GM23338 (cell line): ENCODE results near the gene ABCC1.

ENCODE experiments used
- CREB1 ChIP-seq: fragments of 250-450 bp; sonication (Bioruptor Pico); IDR thresholded peaks from 2 replicates; pipeline ENCODE4 v1.5.0; 2020; ENCODE audit warnings: low read depth, mild to moderate bottlenecking, moderate library complexity
- CTCF ChIP-seq, 2 experiments: fragments of 200-600 bp in 1 of 2; sonication (generic) in 1 of 2; conservative IDR thresholded peaks; 2 replicates each; pipeline versions ENCODE4 v1.5.1 to v1.6.1; 2016 to 2017; ENCODE audit warnings: antibody characterized with exemption in 2 of 2, low read depth in 2 of 2, mild to moderate bottlenecking in 2 of 2, moderate library complexity in 1 of 2
- EZH2 ChIP-seq: fragments of 200-600 bp; sonication (generic); IDR thresholded peaks from one replicate; pipeline ENCODE4 v1.8.0; 2017; ENCODE audit warnings: antibody characterized with exemption, mild to moderate bottlenecking, low read depth; ENCODE audit not compliant: unreplicated experiment
- EZH2phosphoT487 ChIP-seq: fragments of 200-600 bp; sonication (generic); IDR thresholded peaks from one replicate; pipeline ENCODE4 v1.8.1; 2018; ENCODE audit warnings: antibody characterized with exemption; ENCODE audit not compliant: unreplicated experiment
- JUNB ChIP-seq: IDR thresholded peaks from one replicate; pipeline ENCODE4 v1.6.1; 2016; ENCODE audit warnings: antibody characterized with exemption; ENCODE audit not compliant: unreplicated experiment
- NANOG ChIP-seq: IDR thresholded peaks from 2 replicates; pipeline ENCODE4 v1.6.1; 2016; ENCODE audit warnings: antibody characterized with exemption, borderline replicate concordance
- POLR2AphosphoS5 ChIP-seq: IDR thresholded peaks from 2 replicates; pipeline ENCODE4 v1.6.1; 2016; ENCODE audit warnings: antibody characterized with exemption, low read depth
- REST ChIP-seq: IDR thresholded peaks from one replicate; pipeline ENCODE4 v1.6.1; 2018; ENCODE audit warnings: antibody characterized with exemption; ENCODE audit not compliant: unreplicated experiment
- STAT1 ChIP-seq: IDR thresholded peaks from one replicate; pipeline ENCODE4 v1.6.1; 2016; ENCODE audit warnings: antibody characterized with exemption; ENCODE audit not compliant: unreplicated experiment
- ZNF114 ChIP-seq: fragments of 250-450 bp; sonication (Bioruptor Pico); IDR thresholded peaks from 2 replicates; pipeline ENCODE4 v1.5.0; 2020; ENCODE audit warnings: mild to moderate bottlenecking, moderate library complexity
- ZNF331 ChIP-seq: fragments of 250-450 bp; sonication (Bioruptor Pico); IDR thresholded peaks from 2 replicates; pipeline ENCODE4 v1.5.0; 2020; ENCODE audit warnings: low read depth, mild to moderate bottlenecking, moderate library complexity
- ZNF462 ChIP-seq: fragments of 250-450 bp; sonication (Bioruptor Pico); IDR thresholded peaks from 2 replicates; pipeline ENCODE4 v1.5.0; 2020; ENCODE audit warnings: mild to moderate bottlenecking, moderate library complexity

GRCh38 chr16:16005721-16006120 is 56.3 kb downstream of the ABCC1 start:
- TF ChIP-seq EZH2 (no peak), EZH2phosphoT487 (no peak), REST (no peak), CTCF (conservative IDR thresholded peaks at IDR 0.05; ENCODE audit: low read depth in 2 of 2) (no peak), ZNF114 (CRISPR knock-in tag) (no peak), NANOG (no peak), POLR2AphosphoS5 (no peak), STAT1 (no peak), ZNF462 (CRISPR knock-in tag) (no peak), JUNB (no peak), CREB1 (CRISPR knock-in tag) (no peak), ZNF331 (no peak)
